GM15510 (cell line): Measurements from ENCODE around the gene BCAS4.

Experiments
- POLR2A ChIP-seq: IDR thresholded peaks from 3 replicates; pipeline ENCODE4 v1.6.1; 2011; ENCODE audit warnings: borderline replicate concordance; ENCODE audit not compliant: insufficient read length; ENCODE audit errors: extremely low read depth

The BCAS4 gene

GRCh38 chr20:50873585-50873984 is 78.7 kb downstream of the BCAS4 start:
- no peak for TF ChIP-seq POLR2A

- TF ChIP-seq POLR2A: no peak
Measured at GRCh38 chr20:50874111-50874757, 79.4 kb downstream of the BCAS4 start.

GRCh38 chr20:50874758-50875665 is 80.2 kb downstream of the BCAS4 start:
- TF ChIP-seq POLR2A: no peak

GRCh38 chr20:50876063-50876685 is 81.3 kb downstream of the BCAS4 start:
- TF ChIP-seq POLR2A: no peak

- no peak for TF ChIP-seq POLR2A
Measured at GRCh38 chr20:50876816-50877215, 82.0 kb downstream of the BCAS4 start.

- TF ChIP-seq POLR2A: no peak
Measured at GRCh38 chr20:50877232-50877743, 82.4 kb downstream of the BCAS4 start.

GRCh38 chr20:50879649-50880550 is 85.0 kb downstream of the BCAS4 start:
- TF ChIP-seq POLR2A: no peak

GRCh38 chr20:50883856-50884255 is 89.0 kb downstream of the BCAS4 start:
- TF ChIP-seq POLR2A: no peak

- no peak for TF ChIP-seq POLR2A
Measured at GRCh38 chr20:50885068-50885467, 90.2 kb downstream of the BCAS4 start.

- no peak for TF ChIP-seq POLR2A
Measured at GRCh38 chr20:50885781-50886180, 90.9 kb downstream of the BCAS4 start.

GRCh38 chr20:50886184-50886790 is 91.4 kb downstream of the BCAS4 start:
- no peak for TF ChIP-seq POLR2A

GRCh38 chr20:50887576-50887975 is 92.7 kb downstream of the BCAS4 start:
- no peak for TF ChIP-seq POLR2A

GRCh38 chr20:50891138-50891537 is 96.3 kb downstream of the BCAS4 start:
- peak; percentile 16 for TF ChIP-seq POLR2A

GRCh38 chr20:50892394-50892793 is 97.5 kb downstream of the BCAS4 start:
- no peak for TF ChIP-seq POLR2A

GRCh38 chr20:50893620-50894019 is 98.8 kb downstream of the BCAS4 start:
- TF ChIP-seq POLR2A: no peak
